ENCODE data around the gene TLX2.

Gene TLX2

GRCh38 chr2:74526649-74527230 lies 12.5 kb downstream of the TLX2 start:
- no peak overlapping the region for H3K4me3 ChIP-seq (ENCODE audit: insufficient read depth, low read length, poor library complexity, severe bottlenecking)
- no peak overlapping the region for H3K9ac ChIP-seq (ENCODE audit: low read length)
- no peaks in the 10 kb centered on the region for H3K9me3 ChIP-seq (ENCODE audit: insufficient read depth, low read length)
- H3K9me2 ChIP-seq (replicated peaks; ENCODE audit: insufficient read depth, low read length), result no peaks in the 10 kb centered on the region
- H3K27me3 ChIP-seq (ENCODE audit: low read length), result no peaks in the 10 kb centered on the region
- H3K27ac ChIP-seq (ENCODE audit: low read depth, low read length), result no peak overlapping the region
- no peak overlapping the region for H2AFZ ChIP-seq (ENCODE audit: low read depth, low read length, severe bottlenecking)
- 0 out of 2 replicates have a peak, but pooled peaks cover 6% of the 10 kb centered on the region for H3F3A ChIP-seq (ENCODE audit: insufficient read depth)
- H4K20me1 ChIP-seq (ENCODE audit: low read depth, low read length), result no peaks in the 10 kb centered on the region
- H3K4me2 ChIP-seq (ENCODE audit: low read depth, low read length, poor library complexity, severe bottlenecking), result no peak overlapping the region
- no peak for TF ChIP-seq CTCF (IDR thresholded peaks at IDR 0.05; ENCODE audit: insufficient read depth, low read length, poor library complexity, severe bottlenecking)
- TF ChIP-seq EZH2phosphoT487 (conservative IDR thresholded peaks at IDR 0.05; ENCODE audit: low read length), result no peak
- H3K79me2 ChIP-seq (ENCODE audit: insufficient read depth, low read length), result peaks cover 23% of the 10 kb centered on the region
- peaks cover 11% of the 10 kb centered on the region for H3K36me3 ChIP-seq (ENCODE audit: low read length)

DNA sequence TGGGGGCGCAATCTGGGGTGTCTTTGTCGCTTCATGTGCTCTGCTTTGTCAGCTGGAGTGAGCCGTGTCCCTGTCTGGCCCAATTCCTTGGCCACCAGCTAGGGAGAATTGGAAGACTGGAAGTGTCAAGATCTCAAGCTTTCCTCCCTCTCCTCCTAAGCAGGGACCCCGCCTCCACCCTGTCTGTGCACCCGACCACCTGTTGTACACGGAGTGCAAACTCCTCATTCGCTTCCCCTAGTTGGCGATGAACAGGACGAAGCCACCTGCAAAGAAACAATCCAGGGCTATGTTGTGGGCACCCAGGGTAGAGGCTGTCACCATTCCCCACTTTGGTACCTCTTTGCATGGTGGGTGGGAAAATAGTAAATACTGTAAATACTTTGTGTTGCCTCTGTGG lies 13.5 kb downstream of the TLX2 start:
- Histone ChIP-seq H3K27me3 (ENCODE audit: low read length) (no peaks in the 10 kb centered on the region), H3K4me2 (ENCODE audit: low read depth, low read length, poor library complexity, severe bottlenecking) (peak overlapping the region; percentile 83), H3K79me2 (ENCODE audit: insufficient read depth, low read length) (peaks cover 23% of the 10 kb centered on the region), H3K9ac (ENCODE audit: low read length) (peak overlapping the region; percentile 89; the same call in 1 of the 2 replicates), H3K4me3 (ENCODE audit: insufficient read depth, low read length, poor library complexity, severe bottlenecking) (no peak overlapping the region), H3K9me2 (replicated peaks; ENCODE audit: insufficient read depth, low read length) (no peaks in the 10 kb centered on the region), H3F3A (ENCODE audit: insufficient read depth) (peaks cover 10% of the 10 kb centered on the region; the same call in 1 of the 2 replicates), H3K36me3 (ENCODE audit: low read length) (peaks cover 11% of the 10 kb centered on the region), H3K27ac (ENCODE audit: low read depth, low read length) (no peak overlapping the region), H4K20me1 (ENCODE audit: low read depth, low read length) (no peaks in the 10 kb centered on the region), H2AFZ (ENCODE audit: low read depth, low read length, severe bottlenecking) (no peak overlapping the region), H3K9me3 (ENCODE audit: insufficient read depth, low read length) (no peaks in the 10 kb centered on the region)
- no peak for TF ChIP-seq EZH2phosphoT487 (conservative IDR thresholded peaks at IDR 0.05; ENCODE audit: low read length)
- no peak for TF ChIP-seq CTCF (IDR thresholded peaks at IDR 0.05; ENCODE audit: insufficient read depth, low read length, poor library complexity, severe bottlenecking)

DNA sequence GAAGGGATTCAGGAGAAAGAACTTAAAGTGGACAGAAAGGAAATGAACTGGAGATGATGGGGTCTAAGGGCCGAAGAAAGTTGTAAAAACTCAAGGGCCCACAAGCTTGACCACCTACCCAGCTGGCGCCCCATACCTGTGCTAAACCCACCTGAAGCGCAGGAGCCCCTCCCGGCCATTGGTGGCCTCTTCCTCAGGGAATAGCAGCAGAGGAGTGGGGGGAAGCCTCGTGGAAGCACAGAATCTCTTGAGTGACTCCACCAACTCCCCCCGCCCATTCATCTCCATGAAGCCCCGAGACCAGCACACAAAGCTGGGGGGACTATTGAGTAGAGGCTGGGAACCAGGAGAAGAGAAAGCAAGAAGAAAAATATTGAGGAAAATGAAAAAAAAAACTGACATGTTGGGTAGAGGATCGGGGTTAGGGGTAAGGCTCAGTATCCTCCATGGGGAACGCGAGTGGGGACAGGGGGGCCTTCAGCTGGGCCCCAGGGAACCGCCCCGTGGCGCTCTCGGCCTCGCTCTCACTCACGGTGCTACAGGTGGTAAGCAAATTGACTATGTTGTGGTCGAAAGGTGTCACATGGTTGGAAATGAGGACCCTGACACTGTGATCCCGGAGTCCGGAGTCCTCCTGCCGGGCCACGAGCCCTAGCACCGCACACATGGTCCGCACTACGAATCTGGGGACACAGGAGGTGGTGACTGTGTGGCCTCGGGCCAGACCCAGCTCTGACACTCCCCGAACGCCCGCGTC lies 14.5 kb downstream of the TLX2 start:
- peak overlapping the region; percentile 89 for H3K9ac ChIP-seq (ENCODE audit: low read length)
- H3K27me3 ChIP-seq (ENCODE audit: low read length), result no peaks in the 10 kb centered on the region
- TF ChIP-seq CTCF (IDR thresholded peaks at IDR 0.05; ENCODE audit: insufficient read depth, low read length, poor library complexity, severe bottlenecking) (no peak), EZH2phosphoT487 (conservative IDR thresholded peaks at IDR 0.05; ENCODE audit: low read length) (no peak)
- H3K4me2 ChIP-seq (ENCODE audit: low read depth, low read length, poor library complexity, severe bottlenecking), result peak overlapping the region; percentile 83
- H4K20me1 ChIP-seq (ENCODE audit: low read depth, low read length), result no peaks in the 10 kb centered on the region
- H3K9me3 ChIP-seq (ENCODE audit: insufficient read depth, low read length), result no peaks in the 10 kb centered on the region
- peaks cover 11% of the 10 kb centered on the region for H3K36me3 ChIP-seq (ENCODE audit: low read length)
- H3F3A ChIP-seq (ENCODE audit: insufficient read depth), result peaks cover 10% of the 10 kb centered on the region; the same call in 1 of the 2 replicates
- peak overlapping the region; percentile 38 for H2AFZ ChIP-seq (ENCODE audit: low read depth, low read length, severe bottlenecking)
- peaks cover 23% of the 10 kb centered on the region for H3K79me2 ChIP-seq (ENCODE audit: insufficient read depth, low read length)
- H3K27ac ChIP-seq (ENCODE audit: low read depth, low read length), result peak overlapping the region; percentile 67
- peak overlapping the region; percentile 81 for H3K4me3 ChIP-seq (ENCODE audit: insufficient read depth, low read length, poor library complexity, severe bottlenecking)
- H3K9me2 ChIP-seq (replicated peaks; ENCODE audit: insufficient read depth, low read length), result no peaks in the 10 kb centered on the region

Data from SU-DHL-6 (cell line).